Parietal lobe (tissue), 1 donor: ENCODE measurements around the gene HSPA14. TPM values are rescaled to one million over a fixed set of nuclear protein-coding genes. Genes with fewer than 3 reads are reported as not detected.

Source experiments
- total RNA-seq: library from RNA; depleted of rRNA; stranded (reverse); fragments of >200 nt; gene quantifications from one replicate; pipeline ENCODE4 v1.2.3, GENCODE V29; 2014

Gene HSPA14
- 13.5 TPM for total RNA-seq

GRCh38 chr10:14837757-14838581 is at the start of gene HSPA14, which contains the start of the genes CDNF and MSANTD7:
Gene HSPA14 (plus strand): TSS chr10:14838306. CDS start chr10:14838403, 97 bp downstream.
Gene CDNF (minus strand): TSS chr10:14838037. CDS start chr10:14837946, 91 bp downstream.
Gene MSANTD7 (plus strand): TSS chr10:14838306. CDS start chr10:14842285, 3,979 bp downstream.

GRCh38 chr10:14878266-14879123 is 40.4 kb downstream of the HSPA14 start, which contains the start of gene SUV39H2:
Gene SUV39H2 (plus strand): TSS chr10:14878866. CDS start chr10:14878889, 23 bp downstream.

Other genes with a start within 250 kb of the HSPA14 start
- gene FAM107B, start 63.4 kb upstream of the HSPA14 start, total RNA-seq: 85.8 TPM
- gene CDNF, start 269 bp upstream of the HSPA14 start, total RNA-seq: not detected
- gene MSANTD7, start within 50 bp of the HSPA14 start, total RNA-seq: 20.7 TPM
- 37.6 TPM for gene SUV39H2, start 40.6 kb downstream of the HSPA14 start, total RNA-seq
- gene DCLRE1C, start 115.8 kb downstream of the HSPA14 start, total RNA-seq: 25.4 TPM
- not detected for gene MEIG1, start 121.1 kb downstream of the HSPA14 start, total RNA-seq
- gene OLAH, start 205.6 kb downstream of the HSPA14 start, total RNA-seq: not detected